Measurements from ENCODE around the gene EPN3. TPM values are rescaled to one million over a fixed set of nuclear protein-coding genes. Genes with fewer than 3 reads are reported as not detected.

The EPN3 gene
- total RNA-seq, 1 donor from 2014 or later, result 33.4 TPM

GRCh38 chr17:50529849-50530248 is 2.7 kb upstream of the EPN3 start:
- DNase-seq, result no peak
- no peak for ATAC-seq
- intact Hi-C loops (cut with micrococcal nuclease), result no loop called here

GRCh38 chr17:50531428-50532025 is 1.0 kb upstream of the EPN3 start:
- ATAC-seq (no peak), DNase-seq (no peak)
- intact Hi-C loops (cut with micrococcal nuclease), result no loop called here

GRCh38 chr17:50533185-50533584 is 650 bp downstream of the EPN3 start:
- intact Hi-C loops (cut with micrococcal nuclease), result no loop called here
- DNase-seq, result no peak
- ATAC-seq, result peak; percentile 36

GRCh38 chr17:50533720-50534148 is 1.2 kb downstream of the EPN3 start:
- intact Hi-C loops (cut with micrococcal nuclease), result no loop called here
- ATAC-seq, result peak; percentile 88
- DNase-seq, result peak; percentile 91

GRCh38 chr17:50534222-50534978 is 1.9 kb downstream of the EPN3 start:
- DNase-seq (peak; percentile 59), ATAC-seq (peak; percentile 64)
- intact Hi-C loops (cut with micrococcal nuclease), result no loop called here

GRCh38 chr17:50534979-50535326 is 2.4 kb downstream of the EPN3 start:
- DNase-seq, result no peak
- ATAC-seq, result no peak
- intact Hi-C loops (cut with micrococcal nuclease), result no loop called here

- ATAC-seq, result no peak
- intact Hi-C loops (cut with micrococcal nuclease), result no loop called here
- no peak for DNase-seq
Measured at GRCh38 chr17:50535407-50535806, 2.9 kb downstream of the EPN3 start.

- no peak for DNase-seq
- intact Hi-C loops (cut with micrococcal nuclease), result no loop called here
- ATAC-seq, result no peak
Measured at GRCh38 chr17:50536683-50537646, 4.4 kb downstream of the EPN3 start.

- no peak for ATAC-seq
- intact Hi-C loops (cut with micrococcal nuclease), result no loop called here
Measured at GRCh38 chr17:50537721-50538548, 5.4 kb downstream of the EPN3 start.

GRCh38 chr17:50538549-50539410 is 6.2 kb downstream of the EPN3 start:
- intact Hi-C loops (cut with micrococcal nuclease), result no loop called here
- ATAC-seq, result no peak
- DNase-seq, result no peak

More at GRCh38 chr17:50537721-50538548, 5.4 kb downstream of the EPN3 start:
- DNase-seq, result no peak

- DNase-seq (no peak), ATAC-seq (no peak)
- intact Hi-C loops (cut with micrococcal nuclease), result loop anchor here (5.0 kb wide), 1 partner anchor 58 kb away; no protein-coding TSS in a partner anchor
Measured at GRCh38 chr17:50539762-50540559, 7.4 kb downstream of the EPN3 start.

GRCh38 chr17:50540560-50541401 is 8.2 kb downstream of the EPN3 start:
- intact Hi-C loops (cut with micrococcal nuclease), result loop anchor here (5.0 kb wide), 1 partner anchor 58 kb away; no protein-coding TSS in a partner anchor
- ATAC-seq (no peak), DNase-seq (no peak)

GRCh38 chr17:50541402-50541715 is 8.8 kb downstream of the EPN3 start:
- no peak for DNase-seq
- no peak for ATAC-seq

GRCh38 chr17:50541716-50542688 is 9.5 kb downstream of the EPN3 start:
- peak; percentile 94 for DNase-seq
- intact Hi-C loops (cut with micrococcal nuclease), result loop anchor here (5.0 kb wide), 1 partner anchor 60 kb away; no protein-coding TSS in a partner anchor
- peak; percentile 93 for ATAC-seq

More at GRCh38 chr17:50541402-50541715, 8.8 kb downstream of the EPN3 start:
- intact Hi-C loops (cut with micrococcal nuclease), result loop anchor here (5.0 kb wide), 1 partner anchor 59 kb away; no protein-coding TSS in a partner anchor
